Bronchial epithelial cell (primary cell): ENCODE data around the gene TRPV3. TPM values are rescaled to one million over a fixed set of nuclear protein-coding genes. Genes with fewer than 3 reads are reported as not detected.

Source experiments
- DNase-seq: peaks from one replicate; pipeline ENCODE4 v3.0.0-alpha.2; 2010; ENCODE audit warnings: low read depth
- FAIRE-seq: peaks from 2 replicates; lab custom pipeline; 2011; peaks lifted over from hg19 to GRCh38; lab: Jason Lieb, UNC
- H3K27me3 ChIP-seq: 2 replicates; pipeline ENCODE4 v1.5.1; 2011; ENCODE audit warnings: low read length; ENCODE audit not compliant: control insufficient read depth, insufficient read depth
- H3K36me3 ChIP-seq: 2 replicates; pipeline ENCODE4 v1.5.1; 2011; ENCODE audit warnings: low read length; ENCODE audit not compliant: control insufficient read depth, insufficient read depth
- H3K4me3 ChIP-seq: 2 replicates; pipeline ENCODE4 v1.5.1; 2011; ENCODE audit warnings: mild to moderate bottlenecking, low read depth, low read length, control low read depth
- total RNA-seq: library from RNA; depleted of rRNA; stranded (reverse); fragments of >200 nt; gene quantifications from 2 replicates; pipeline ENCODE4 v1.2.1, GENCODE V29; 2014
- TF ChIP-seq, protein P1 (sequence below): IDR thresholded peaks from 2 replicates; pipeline ENCODE4 v1.5.1; 2011; ENCODE audit warnings: mild to moderate bottlenecking, moderate library complexity, low read length, control low read depth, inconsistent platforms; ENCODE audit not compliant: insufficient read depth, severe bottlenecking

TRPV3 gene
- total RNA-seq: 0.79 and 1.2 TPM in 2 replicates

DNA sequence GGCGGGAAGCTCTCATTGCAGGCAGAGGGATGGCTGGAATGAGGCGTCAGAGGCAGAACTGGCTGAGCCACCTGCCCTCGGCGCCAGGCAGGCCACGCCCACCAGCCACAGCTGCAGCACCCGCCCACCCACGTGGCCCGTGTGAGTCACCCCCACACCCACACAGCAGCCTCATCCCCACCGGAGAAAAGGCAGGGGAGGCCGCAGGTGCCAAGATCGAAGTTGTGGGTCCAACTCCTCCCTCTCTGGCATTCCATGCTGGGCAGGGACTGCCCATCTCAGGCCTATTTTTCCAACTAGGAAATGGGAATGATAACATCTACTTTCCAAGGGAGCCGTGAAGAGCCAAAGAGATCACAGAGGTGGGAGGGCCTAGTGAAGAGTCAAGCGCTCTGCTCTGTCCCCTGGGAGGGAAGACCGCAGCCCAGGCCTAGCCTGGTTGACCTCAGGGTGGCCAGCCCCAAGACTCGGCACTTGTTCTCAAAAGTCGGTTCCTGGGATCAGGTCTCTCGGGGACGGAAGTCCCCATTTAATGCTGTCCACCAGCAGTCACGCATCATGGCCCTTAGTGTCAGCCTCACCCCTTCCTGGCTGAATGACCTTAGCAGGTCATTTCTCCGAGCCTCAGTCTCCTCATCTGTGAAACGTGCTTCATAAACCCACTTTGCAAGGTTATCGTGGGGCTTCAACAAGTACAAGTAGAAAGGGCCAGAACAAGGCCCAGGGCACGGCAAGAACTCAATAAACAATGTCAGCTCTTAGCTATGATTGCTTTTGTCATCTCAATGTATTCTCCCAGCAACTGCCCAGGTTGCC, at the start of gene TRPV3:
Gene TRPV3, minus strand, starts transcription at position 45 of the 816 bp plus-strand sequence. CDS start 2,962 bp downstream, outside the sequence.
- DNase-seq (peak; percentile 80), FAIRE-seq (no peak)
- H3K36me3 ChIP-seq: no peaks in the 10 kb centered on the region
- TF ChIP-seq, protein P1, sequence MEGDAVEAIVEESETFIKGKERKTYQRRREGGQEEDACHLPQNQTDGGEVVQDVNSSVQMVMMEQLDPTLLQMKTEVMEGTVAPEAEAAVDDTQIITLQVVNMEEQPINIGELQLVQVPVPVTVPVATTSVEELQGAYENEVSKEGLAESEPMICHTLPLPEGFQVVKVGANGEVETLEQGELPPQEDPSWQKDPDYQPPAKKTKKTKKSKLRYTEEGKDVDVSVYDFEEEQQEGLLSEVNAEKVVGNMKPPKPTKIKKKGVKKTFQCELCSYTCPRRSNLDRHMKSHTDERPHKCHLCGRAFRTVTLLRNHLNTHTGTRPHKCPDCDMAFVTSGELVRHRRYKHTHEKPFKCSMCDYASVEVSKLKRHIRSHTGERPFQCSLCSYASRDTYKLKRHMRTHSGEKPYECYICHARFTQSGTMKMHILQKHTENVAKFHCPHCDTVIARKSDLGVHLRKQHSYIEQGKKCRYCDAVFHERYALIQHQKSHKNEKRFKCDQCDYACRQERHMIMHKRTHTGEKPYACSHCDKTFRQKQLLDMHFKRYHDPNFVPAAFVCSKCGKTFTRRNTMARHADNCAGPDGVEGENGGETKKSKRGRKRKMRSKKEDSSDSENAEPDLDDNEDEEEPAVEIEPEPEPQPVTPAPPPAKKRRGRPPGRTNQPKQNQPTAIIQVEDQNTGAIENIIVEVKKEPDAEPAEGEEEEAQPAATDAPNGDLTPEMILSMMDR: no peak
- H3K27me3 ChIP-seq: no peaks in the 10 kb centered on the region
- H3K4me3 ChIP-seq: peak within 1 kb of the TSS; percentile 1

DNA sequence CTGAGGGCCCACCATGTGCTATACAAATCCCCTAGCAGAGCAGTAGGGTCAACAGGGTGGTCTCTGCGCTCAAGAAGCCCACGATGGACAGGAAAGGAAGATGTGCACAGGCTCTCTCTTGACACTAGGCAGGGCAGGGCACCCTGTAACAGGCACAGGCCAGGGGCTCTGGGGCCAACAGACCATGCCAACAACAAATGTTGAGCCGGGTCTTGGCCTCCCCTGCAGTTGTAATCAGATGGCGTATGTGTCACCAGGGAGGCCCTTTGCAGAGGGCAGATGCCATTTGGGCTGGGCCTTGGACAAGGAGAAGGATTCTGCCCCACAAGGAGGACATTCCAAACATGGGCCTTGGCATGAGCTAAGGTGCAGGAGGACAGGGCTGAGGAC, 46.3 kb upstream of the TRPV3 start:
- FAIRE-seq (no peak), DNase-seq (no peak)
- TF ChIP-seq, protein P1: no peak
- Histone ChIP-seq H3K36me3 (peaks cover 4% of the 10 kb centered on the region), H3K4me3 (no peak overlapping the region), H3K27me3 (no peaks in the 10 kb centered on the region)

DNA sequence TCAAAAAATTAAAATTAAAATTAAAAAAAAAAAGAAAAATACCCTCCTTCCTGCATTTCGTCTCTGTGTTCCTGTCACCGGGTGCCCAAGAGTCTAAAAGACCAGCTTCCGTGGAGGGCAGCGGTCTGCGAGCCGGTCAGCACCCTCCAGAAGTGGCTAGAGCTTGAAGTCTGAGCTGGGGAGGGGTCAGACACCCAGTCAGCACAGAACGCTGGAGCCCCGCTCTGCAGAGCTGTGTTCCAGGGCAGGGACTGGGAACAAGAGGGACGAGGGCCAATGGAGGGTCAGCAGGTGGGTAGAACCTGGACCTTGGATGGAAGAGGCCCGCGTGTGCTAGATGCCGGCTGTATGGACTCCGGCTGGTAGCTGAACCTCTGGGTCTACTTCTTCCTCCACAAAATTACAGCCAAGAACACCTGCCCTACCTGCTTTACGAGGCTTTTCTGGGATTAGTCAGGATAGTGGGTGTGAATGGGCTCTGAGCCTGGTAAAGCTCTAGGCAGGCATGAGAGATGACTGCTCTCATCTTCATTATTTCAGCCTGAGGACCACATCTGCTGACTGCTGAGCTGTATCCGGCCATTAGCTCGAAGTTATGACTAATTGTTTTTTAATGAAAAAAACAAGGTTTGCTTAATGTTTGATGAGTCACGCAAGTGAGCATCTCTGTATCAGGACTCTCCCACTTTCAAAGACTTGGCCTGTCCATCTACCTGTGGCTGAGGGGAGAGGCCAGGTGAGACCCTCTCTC, 45.7 kb upstream of the TRPV3 start:
- TF ChIP-seq, protein P1: no peak
- FAIRE-seq (peak; percentile 72), DNase-seq (peak; percentile 98)
- no peak overlapping the region for H3K4me3 ChIP-seq
- no peaks in the 10 kb centered on the region for H3K27me3 ChIP-seq
- peaks cover 2% of the 10 kb centered on the region for H3K36me3 ChIP-seq

DNA sequence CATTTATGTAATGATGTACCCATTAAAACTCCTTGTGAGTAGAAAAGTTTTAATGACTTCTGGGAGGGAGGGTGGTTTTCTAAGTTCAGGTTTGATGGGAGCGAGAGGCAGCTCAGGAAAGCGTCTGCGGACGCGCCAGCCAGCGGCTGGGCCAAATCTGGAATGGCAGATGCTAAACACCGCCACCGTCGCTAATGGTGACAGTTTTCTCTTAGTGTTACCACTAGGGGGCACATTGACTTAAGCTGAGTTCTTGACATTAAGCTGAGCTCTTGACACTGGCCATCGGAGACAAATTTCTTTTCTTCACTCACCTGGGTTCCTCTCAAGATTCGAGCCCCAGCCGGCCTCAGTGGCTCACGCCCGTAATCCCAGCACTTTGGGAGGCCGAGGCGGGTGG, 44.9 kb upstream of the TRPV3 start:
- Histone ChIP-seq H3K27me3 (no peaks in the 10 kb centered on the region), H3K4me3 (no peak overlapping the region), H3K36me3 (peaks cover 2% of the 10 kb centered on the region)
- DNase-seq: peak; percentile 15
- FAIRE-seq: no peak
- TF ChIP-seq, protein P1: peak; percentile 54

DNA sequence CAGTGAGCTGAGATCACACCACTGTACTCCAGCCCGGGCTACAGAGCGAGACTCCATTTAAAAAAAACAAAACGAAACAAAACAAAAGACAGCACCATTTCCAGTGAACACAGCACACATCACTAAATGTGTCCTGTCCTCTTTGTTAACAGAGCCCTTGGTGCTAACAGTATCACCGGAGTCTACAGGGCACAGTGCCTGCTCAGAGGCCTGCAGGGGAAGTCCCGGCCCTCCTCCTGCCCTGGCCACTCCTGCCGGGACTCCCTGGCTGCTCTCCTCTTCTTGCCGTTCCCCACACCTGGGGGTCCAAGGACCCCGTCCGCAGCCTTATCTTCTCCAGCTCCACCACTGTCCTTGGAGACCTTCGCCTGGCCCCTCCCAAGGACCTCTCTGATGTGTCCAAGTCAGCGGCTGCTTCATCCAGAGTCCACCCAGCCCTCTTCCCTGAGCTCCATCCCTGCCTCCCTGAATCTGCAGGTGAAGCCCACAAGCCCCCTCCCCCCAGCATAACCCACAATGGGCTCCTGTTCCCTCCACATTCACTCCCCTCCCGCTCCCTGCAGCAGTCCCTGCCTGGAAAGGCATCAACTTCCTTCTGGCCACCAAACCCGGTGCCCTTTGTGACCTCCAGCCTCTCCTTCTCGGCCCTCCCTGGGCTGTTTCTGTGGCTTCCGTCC, 43.1 kb upstream of the TRPV3 start:
- no peak overlapping the region for H3K4me3 ChIP-seq
- no peak for DNase-seq
- no peaks in the 10 kb centered on the region for H3K27me3 ChIP-seq
- no peak for FAIRE-seq
- TF ChIP-seq, protein P1: no peak
- H3K36me3 ChIP-seq: no peaks in the 10 kb centered on the region
